Nephron (organoid): ENCODE measurements around the gene MLXIP.
A peak's percentile ranks its signal among the peaks of the same experiment; 100 is the strongest.

ENCODE experiments used
- H3K27ac Mint-ChIP-seq, 3 experiments: 2 replicates each; pipeline ENCODE4 v1.8.0; 2020; ENCODE audit warnings: mixed read lengths in 3 of 3, mild to moderate bottlenecking in 2 of 3, moderate library complexity in 1 of 3
- H3K27me3 Mint-ChIP-seq: 2 replicates; pipeline ENCODE4 v1.8.0; 2021; ENCODE audit warnings: low read depth, mild to moderate bottlenecking, moderate library complexity, mixed read lengths
- H3K36me3 Mint-ChIP-seq: 2 replicates; pipeline ENCODE4 v1.8.0; 2020; ENCODE audit warnings: low read depth, mixed read lengths
- H3K4me1 Mint-ChIP-seq: 2 replicates; pipeline ENCODE4 v1.8.0; 2020; ENCODE audit warnings: mixed read lengths
- H3K4me3 Mint-ChIP-seq, 3 experiments: 2 replicates each; pipeline ENCODE4 v1.8.0; 2020; ENCODE audit warnings: mild to moderate bottlenecking in 3 of 3, mixed read lengths in 3 of 3, moderate library complexity in 2 of 3
- H3K9me3 Mint-ChIP-seq: 2 replicates; pipeline ENCODE4 v1.8.0; 2020; ENCODE audit warnings: mixed read lengths
- TF ChIP-seq, protein P1 (sequence below), 3 experiments: fragments of 200-600 bp; sonication (generic); IDR thresholded peaks; one replicate each; pipeline ENCODE4 v1.5.0; 2021; ENCODE audit warnings: antibody characterized with exemption in 3 of 3; ENCODE audit not compliant: unreplicated experiment in 3 of 3

The MLXIP gene

DNA sequence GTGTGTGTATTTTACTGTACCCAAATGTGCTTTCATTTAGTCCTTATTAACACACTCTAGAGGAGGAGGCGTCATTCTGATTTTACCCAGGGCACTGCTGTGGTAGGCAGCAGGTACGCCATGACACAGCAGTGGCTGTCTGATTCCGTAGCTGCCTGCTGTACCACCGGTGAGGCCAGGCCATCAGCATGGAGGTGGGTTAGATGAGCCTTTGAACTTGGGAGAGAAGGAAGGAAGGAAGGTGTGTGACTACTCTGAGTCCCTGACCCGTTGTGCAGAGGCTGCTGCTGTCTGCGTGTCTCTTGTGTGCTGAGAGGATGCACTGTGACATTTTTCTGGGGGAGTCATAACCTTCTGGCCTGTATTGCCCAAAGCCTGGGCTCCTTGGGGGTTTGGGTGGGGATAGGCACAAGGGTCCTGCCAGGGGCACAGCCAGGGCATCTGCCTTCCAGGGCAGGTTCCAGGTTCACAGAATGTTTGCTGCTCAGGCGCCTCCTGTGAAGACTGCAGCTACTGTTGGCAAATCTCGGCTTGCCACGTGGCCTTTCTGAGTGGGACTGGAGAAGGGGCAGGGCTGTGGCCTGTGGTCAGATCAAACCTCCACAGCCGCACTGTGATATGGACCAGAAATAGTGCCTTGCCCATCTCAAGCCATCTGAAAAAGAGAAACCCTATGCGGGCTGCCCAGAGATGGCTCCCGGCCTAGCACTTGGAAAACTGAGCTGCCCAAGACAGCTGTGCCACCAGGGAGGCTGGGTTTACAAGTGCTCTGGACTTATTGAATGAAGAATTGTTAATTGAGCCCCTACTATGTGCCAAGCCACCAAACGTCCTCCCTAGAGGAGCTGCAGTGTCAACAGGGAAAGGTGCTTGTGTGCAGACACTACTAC, 47.1 kb downstream of the MLXIP start:
- Mint-ChIP-seq H3K27me3 (no peaks in the 10 kb centered on the region), H3K27ac (peak overlapping the region in 1 of 3 experiments; percentile 67), H3K4me3 (no peak overlapping the region), H3K4me1 (peaks cover 13% of the 10 kb centered on the region), H3K36me3 (peaks cover 13% of the 10 kb centered on the region), H3K9me3 (no peaks in the 10 kb centered on the region)
- TF ChIP-seq, protein P1, sequence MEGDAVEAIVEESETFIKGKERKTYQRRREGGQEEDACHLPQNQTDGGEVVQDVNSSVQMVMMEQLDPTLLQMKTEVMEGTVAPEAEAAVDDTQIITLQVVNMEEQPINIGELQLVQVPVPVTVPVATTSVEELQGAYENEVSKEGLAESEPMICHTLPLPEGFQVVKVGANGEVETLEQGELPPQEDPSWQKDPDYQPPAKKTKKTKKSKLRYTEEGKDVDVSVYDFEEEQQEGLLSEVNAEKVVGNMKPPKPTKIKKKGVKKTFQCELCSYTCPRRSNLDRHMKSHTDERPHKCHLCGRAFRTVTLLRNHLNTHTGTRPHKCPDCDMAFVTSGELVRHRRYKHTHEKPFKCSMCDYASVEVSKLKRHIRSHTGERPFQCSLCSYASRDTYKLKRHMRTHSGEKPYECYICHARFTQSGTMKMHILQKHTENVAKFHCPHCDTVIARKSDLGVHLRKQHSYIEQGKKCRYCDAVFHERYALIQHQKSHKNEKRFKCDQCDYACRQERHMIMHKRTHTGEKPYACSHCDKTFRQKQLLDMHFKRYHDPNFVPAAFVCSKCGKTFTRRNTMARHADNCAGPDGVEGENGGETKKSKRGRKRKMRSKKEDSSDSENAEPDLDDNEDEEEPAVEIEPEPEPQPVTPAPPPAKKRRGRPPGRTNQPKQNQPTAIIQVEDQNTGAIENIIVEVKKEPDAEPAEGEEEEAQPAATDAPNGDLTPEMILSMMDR (IDR thresholded peaks at IDR 0.05; ENCODE audit: unreplicated experiment in 3 of 3), result no peak

DNA sequence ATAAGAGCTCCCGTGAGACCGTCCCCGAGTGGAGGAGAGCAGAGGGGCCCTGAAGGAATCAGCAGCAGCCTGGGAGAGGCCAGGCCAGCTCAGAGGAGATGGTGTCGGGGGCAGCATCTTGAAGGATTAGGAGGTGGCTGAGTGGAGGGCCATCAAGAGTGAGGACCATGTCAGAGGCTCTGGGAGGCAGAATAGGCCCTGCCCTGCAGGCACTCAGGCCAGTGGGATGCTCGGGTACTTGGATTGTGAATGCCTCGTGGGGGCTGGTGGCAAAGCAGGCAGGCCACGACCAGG, 47.7 kb downstream of the MLXIP start:
- H3K4me1 Mint-ChIP-seq, result peaks cover 13% of the 10 kb centered on the region
- H3K27ac Mint-ChIP-seq, result peak overlapping the region in 1 of 3 experiments; percentile 67
- no peaks in the 10 kb centered on the region for H3K9me3 Mint-ChIP-seq
- TF ChIP-seq, protein P1 (IDR thresholded peaks at IDR 0.05; ENCODE audit: unreplicated experiment in 3 of 3), result no peak
- H3K36me3 Mint-ChIP-seq, result peaks cover 17% of the 10 kb centered on the region
- H3K27me3 Mint-ChIP-seq, result no peaks in the 10 kb centered on the region
- H3K4me3 Mint-ChIP-seq, result no peak overlapping the region

DNA sequence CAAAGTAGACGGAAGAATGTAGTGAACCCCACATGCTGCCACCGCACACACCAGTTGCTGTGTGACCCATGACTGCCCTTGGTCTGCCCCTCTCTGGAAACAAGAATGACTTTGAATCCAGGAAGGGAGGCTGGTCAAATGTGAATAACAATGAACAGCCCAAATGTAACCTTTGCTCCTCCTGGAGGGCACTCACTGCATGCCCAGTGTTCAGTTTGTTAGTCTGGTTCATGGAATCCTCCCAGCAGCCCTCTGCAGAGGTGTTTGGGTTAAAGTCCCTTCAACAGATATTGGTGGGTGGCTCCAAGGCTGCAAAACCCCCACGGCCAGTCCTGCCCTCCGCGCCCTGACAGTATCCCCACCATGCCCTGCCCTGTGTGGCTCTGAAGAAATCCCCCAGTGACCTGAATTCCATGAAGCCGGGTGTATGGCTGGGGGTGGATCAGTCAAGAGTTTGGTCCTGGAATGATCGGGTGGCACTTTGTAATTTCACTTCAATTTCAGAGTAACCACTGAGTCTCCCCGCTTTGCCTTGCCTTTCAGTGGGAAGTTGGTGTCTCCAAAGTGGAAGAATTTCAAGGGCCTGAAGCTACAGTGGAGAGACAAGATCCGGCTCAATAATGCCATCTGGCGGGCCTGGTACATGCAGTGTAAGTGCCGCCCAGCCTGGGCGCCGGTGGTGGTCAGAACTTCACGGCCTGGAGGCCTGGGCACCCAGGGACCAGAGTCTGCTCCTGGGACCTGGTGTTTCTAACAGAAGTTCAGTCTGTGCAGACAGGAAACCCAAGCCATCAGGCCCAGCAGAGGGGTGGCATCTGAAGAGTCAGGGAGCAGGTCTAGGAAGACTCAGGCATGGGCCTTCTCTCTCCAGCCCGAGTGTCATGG, 48.4 kb downstream of the MLXIP start:
- Mint-ChIP-seq H3K36me3 (peaks cover 17% of the 10 kb centered on the region), H3K4me3 (no peak overlapping the region), H3K9me3 (no peaks in the 10 kb centered on the region), H3K27me3 (no peaks in the 10 kb centered on the region), H3K27ac (no peak overlapping the region), H3K4me1 (peaks cover 7% of the 10 kb centered on the region)
- TF ChIP-seq, protein P1 (IDR thresholded peaks at IDR 0.05; ENCODE audit: unreplicated experiment in 3 of 3), result no peak

DNA sequence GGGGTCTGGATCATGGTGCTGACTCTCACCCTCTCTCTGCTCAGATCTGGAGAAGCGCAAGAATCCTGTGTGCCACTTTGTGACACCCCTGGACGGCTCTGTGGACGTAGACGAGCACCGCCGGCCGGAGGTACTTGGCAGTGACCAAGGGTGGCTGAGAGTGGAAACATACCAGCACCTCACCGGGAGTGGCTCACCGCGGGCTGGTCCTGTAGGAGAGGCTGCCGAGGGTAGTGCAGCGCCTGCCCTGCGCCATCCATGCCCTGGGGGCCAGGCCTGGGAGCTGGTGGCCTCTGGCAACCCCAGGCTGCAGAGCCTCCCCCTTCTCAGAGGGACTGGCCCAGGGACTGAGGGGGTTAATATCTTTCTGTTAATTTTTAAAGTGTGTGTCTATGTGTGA, 49.3 kb downstream of the MLXIP start:
- TF ChIP-seq, protein P1 (IDR thresholded peaks at IDR 0.05; ENCODE audit: unreplicated experiment in 3 of 3), result no peak
- Mint-ChIP-seq H3K36me3 (peaks cover 18% of the 10 kb centered on the region), H3K4me3 (no peak overlapping the region), H3K9me3 (no peaks in the 10 kb centered on the region), H3K27ac (peak overlapping the region in 2 of 3 experiments; percentile 9 to 50), H3K4me1 (peaks cover 7% of the 10 kb centered on the region), H3K27me3 (no peaks in the 10 kb centered on the region)

DNA sequence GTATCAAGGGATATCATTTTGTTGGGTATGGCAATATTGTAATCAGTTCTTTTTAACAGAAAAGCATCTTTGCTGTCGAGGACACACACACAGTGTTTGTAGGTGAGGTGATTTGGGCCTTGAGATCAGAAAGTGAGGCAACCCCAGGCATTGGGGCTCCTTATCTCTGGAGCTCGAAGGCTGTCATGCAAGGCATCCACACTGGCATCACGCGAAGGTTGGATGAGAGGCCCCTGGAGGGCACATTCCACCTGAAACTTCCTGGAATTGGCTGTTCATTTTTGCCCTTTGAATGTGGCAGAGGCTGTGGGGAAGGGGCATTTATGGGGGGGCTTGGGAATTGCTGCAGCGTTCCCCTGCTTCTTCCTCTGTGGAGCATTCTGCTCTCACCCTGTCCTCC, 49.9 kb downstream of the MLXIP start:
- Mint-ChIP-seq H3K27ac (peak overlapping the region in 2 of 3 experiments; percentile 9 to 50), H3K27me3 (no peaks in the 10 kb centered on the region), H3K4me1 (peaks cover under 1% of the 10 kb centered on the region), H3K4me3 (no peak overlapping the region), H3K9me3 (no peaks in the 10 kb centered on the region), H3K36me3 (peaks cover 25% of the 10 kb centered on the region)
- TF ChIP-seq, protein P1 (IDR thresholded peaks at IDR 0.05; ENCODE audit: unreplicated experiment in 3 of 3), result no peak
